Psoas muscle (tissue), 8 donors: ENCODE measurements around the gene TCFL5. TPM values are rescaled to one million over a fixed set of nuclear protein-coding genes. Genes with fewer than 3 reads are reported as not detected.

Experiments
- ATAC-seq, 4 donors: fragments of 200-7000 bp; cut with Tn5 transposase; one replicate each; pipeline ENCODE4 v1.9.1; 2020; ENCODE audit warnings: moderate library complexity in 3 of 4, mild to moderate bottlenecking in 2 of 4
- DNase-seq, 2 donors: peaks; one replicate each; pipeline ENCODE4 v3.0.0-alpha.2; 2020
- H3K27ac ChIP-seq: fragments of 200-600 bp; one replicate; pipeline ENCODE4 v1.8.0; 2022
- H3K27me3 ChIP-seq, 3 donors: fragments of 200-600 bp in 1 of 3; one replicate each; pipeline versions ENCODE4 v1.6.1 to v1.8.0; 2013 to 2022; ENCODE audit warnings: low read length in 2 of 3, mild to moderate bottlenecking in 2 of 3, moderate library complexity in 1 of 3; ENCODE audit not compliant: insufficient read depth in 3 of 3
- H3K36me3 ChIP-seq, 2 donors: fragments of 200-600 bp in 1 of 2; one replicate each; pipeline versions ENCODE4 v1.6.1 to v1.8.0; 2013 to 2022; ENCODE audit warnings: low read depth in 1 of 2, mild to moderate bottlenecking in 1 of 2, moderate library complexity in 1 of 2; ENCODE audit not compliant: insufficient read depth in 1 of 2
- H3K4me1 ChIP-seq: fragments of 200-600 bp; one replicate; pipeline ENCODE4 v1.8.0; 2022
- H3K4me3 ChIP-seq: fragments of 200-600 bp; one replicate; pipeline ENCODE4 v1.8.0; 2022; ENCODE audit warnings: mild to moderate bottlenecking
- H3K9me3 ChIP-seq: fragments of 200-600 bp; one replicate; pipeline ENCODE4 v1.8.0; 2022
- WGBS, 3 donors: extraction: QIAGEN DNeasy Blood & Tissue Kit; methylation state at CpG; one replicate each; pipeline versions ENCODE4 v1.1.6 to v1.1.7; 2013; 5-methylcytosine and 5-hydroxymethylcytosine counted together
- intact Hi-C, 2 donors: fragments of 100-400 bp; cut with DNase I; formaldehyde crosslinking; loops; one replicate each; pipeline versions ENCODE4 v1.11.0 to v1.14.2; 2022
- polyA plus RNA-seq, 3 donors: library from polyadenylated mRNA; stranded (reverse); fragments of 200-250 nt; gene quantifications; one replicate each; pipeline ENCODE4 v1.2.3, GENCODE V29; 2013
- total RNA-seq, 4 donors: library from RNA; stranded (reverse); fragmentation: NEBNext Ultra II Directional in 2 of 4; extraction: Animal tissue kit (Norgen Biotek cat#: 25700) in 2 of 4; gene quantifications; one replicate each; pipeline versions ENCODE4 v1.2.1 to v1.2.4, GENCODE V29; 2021 to 2023
- TF ChIP-seq, protein P1 (sequence below): fragments of 200-600 bp; IDR thresholded peaks from one replicate; pipeline ENCODE4 v1.8.0; 2022; ENCODE audit warnings: antibody characterized with exemption
- donor health status: healthy with polysubstance abuse.
- donor health status: DM: no; HTN: no; CAD: no; lungs with moderate emphysema.
- donor health status: Bipolar disorder and iron deficiency.
- donor health status: healthy.
- donor health status: DM: yes; HTN: yes; CAD: no.
- donor health status: DM: no; HTN: no; CAD: no.
- donor health status: DM: no; HTN: no; CAD: no.
- donor health status: DM: yes; HTN: yes; CAD: no.

TCFL5 gene
- total and polyA plus RNA-seq, 7 donors, result 2.3 to 5.2 (median 3.9) TPM

DNA sequence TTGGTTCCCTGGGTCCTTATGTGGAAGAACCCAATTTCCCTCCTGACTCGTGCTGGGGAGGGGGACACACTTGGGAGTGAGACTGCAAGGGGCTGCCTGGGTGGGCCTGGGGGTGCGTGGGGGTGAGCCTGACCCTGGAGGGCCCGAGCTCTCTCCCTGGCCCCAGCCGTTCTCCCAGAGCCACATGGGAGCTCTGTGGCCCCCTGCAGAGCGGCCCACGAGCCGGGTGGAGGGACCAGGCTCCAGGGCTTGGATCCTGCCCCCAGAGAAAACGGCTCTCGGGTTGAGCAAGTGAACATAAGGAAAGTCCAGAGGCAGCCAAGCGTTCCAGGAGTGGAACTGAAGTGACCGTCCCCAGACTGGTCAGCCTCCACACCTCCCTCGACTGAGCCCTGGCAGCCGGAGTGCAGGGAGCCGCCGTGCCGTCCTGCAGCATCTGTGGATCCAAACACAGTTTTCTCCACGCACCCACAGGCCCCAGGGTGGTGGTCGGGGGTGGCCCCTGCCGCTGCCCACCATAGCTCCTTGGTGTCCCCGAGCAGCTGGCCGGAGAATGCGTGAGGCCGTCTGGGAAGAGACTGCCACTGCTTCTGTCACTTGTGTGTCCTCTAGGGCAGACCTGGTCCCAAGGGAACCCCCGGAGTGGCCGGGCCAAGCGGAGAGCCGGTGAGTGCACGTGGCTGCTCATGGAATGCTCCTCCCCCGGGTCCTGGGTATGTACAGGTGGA lies 34.1 kb downstream of the TCFL5 start:
- 60 to 69% (median 66%) methylated on average over 27 to 29 of the region's 29 CpGs for WGBS, 3 donors
- Histone ChIP-seq H3K27me3 (peaks cover 0 to 18% (median 6%) of the 10 kb centered on the region in 3 donors), H3K4me1 (no peaks in the 10 kb centered on the region), H3K27ac (no peak overlapping the region), H3K36me3 (no peaks in the 10 kb centered on the region), H3K9me3 (no peaks in the 10 kb centered on the region), H3K4me3 (no peak overlapping the region)
- intact Hi-C loops, result no loop called here
- TF ChIP-seq, protein P1, sequence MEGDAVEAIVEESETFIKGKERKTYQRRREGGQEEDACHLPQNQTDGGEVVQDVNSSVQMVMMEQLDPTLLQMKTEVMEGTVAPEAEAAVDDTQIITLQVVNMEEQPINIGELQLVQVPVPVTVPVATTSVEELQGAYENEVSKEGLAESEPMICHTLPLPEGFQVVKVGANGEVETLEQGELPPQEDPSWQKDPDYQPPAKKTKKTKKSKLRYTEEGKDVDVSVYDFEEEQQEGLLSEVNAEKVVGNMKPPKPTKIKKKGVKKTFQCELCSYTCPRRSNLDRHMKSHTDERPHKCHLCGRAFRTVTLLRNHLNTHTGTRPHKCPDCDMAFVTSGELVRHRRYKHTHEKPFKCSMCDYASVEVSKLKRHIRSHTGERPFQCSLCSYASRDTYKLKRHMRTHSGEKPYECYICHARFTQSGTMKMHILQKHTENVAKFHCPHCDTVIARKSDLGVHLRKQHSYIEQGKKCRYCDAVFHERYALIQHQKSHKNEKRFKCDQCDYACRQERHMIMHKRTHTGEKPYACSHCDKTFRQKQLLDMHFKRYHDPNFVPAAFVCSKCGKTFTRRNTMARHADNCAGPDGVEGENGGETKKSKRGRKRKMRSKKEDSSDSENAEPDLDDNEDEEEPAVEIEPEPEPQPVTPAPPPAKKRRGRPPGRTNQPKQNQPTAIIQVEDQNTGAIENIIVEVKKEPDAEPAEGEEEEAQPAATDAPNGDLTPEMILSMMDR, result no peak
- ATAC-seq (no peak), DNase-seq (no peak)

DNA sequence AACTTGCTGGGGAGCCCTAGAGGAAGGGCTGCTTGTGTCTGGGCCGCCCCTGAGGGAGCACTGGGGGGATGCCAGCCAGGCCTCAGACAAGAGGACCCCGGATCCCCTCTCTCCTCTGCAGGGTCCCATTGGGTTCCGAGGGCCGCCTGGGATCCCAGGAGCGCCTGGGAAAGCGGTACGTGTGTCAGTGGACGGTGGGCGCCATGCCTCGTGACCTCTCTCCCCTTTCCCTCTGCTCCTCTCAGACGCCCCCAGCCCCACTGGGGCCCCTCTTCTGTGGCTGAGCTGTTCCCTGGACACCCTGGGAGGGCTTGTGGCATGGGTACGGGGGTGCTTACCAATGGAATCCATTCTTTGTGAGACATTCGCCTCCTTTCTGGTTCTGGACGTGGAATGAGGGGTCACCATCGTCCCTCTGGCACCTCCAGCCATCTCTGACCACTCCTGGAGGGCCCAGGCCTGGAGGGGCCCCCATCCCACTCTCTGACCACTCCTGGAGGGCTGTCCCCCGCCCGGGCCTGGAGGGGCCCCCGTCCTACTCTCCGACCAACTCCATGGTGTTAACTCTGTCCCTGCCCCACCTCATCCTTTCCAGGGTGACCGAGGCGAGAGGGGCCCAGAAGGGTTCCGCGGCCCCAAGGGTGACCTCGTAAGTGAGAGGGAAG lies 34.8 kb downstream of the TCFL5 start:
- DNase-seq, result no peak
- TF ChIP-seq, protein P1, result no peak
- H3K4me1 ChIP-seq, result no peaks in the 10 kb centered on the region
- H3K27ac ChIP-seq, result no peak overlapping the region
- intact Hi-C loops, result no loop called here
- peaks cover 0 to 12% (median 6%) of the 10 kb centered on the region in 3 donors for H3K27me3 ChIP-seq
- no peaks in the 10 kb centered on the region for H3K9me3 ChIP-seq
- no peak for ATAC-seq
- no peaks in the 10 kb centered on the region for H3K36me3 ChIP-seq
- H3K4me3 ChIP-seq, result no peak overlapping the region
- WGBS, 3 donors, result 91 to 92% (median 91%) methylated on average over 24 of the region's 24 CpGs

DNA sequence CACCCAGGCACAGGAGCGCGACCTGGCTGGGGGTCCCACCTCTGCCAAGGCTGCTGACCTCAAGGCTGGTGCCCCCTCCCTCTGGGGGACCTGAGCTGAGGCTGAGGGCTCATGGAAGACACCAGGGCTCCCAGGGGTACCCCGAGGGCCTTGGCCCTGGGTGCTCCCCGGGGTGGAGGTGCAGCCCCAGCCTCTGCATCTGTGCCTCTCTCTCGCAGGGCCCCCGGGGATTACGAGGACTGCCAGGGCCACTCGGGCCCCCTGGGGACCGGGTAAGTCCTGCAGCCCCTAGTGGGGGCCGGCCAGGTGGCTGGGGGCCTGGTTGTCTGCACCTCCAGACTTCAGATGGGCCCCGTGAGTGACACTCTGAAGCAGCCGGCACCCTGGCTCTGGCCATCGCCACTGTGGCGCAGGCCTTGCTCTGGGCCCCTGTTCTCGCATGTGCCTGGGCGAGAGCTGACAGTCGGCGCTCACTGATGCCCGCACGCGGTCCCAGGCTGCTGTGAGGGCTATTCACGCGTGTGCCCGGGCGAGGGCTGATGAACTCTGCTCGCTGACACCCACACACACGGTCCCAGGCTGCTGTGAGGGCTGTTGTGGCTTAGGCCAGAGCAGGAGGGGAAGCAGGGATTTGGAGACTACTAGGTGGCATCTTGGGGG lies 35.5 kb downstream of the TCFL5 start:
- Histone ChIP-seq H3K4me1 (no peaks in the 10 kb centered on the region), H3K36me3 (no peaks in the 10 kb centered on the region), H3K4me3 (no peak overlapping the region), H3K9me3 (no peaks in the 10 kb centered on the region), H3K27ac (no peak overlapping the region), H3K27me3 (peaks cover 0 to 12% (median 6%) of the 10 kb centered on the region in 3 donors)
- no peak for ATAC-seq
- TF ChIP-seq, protein P1, result no peak
- DNase-seq, result no peak
- 75 to 78% (median 76%) methylated on average over 22 to 27 of the region's 27 CpGs for WGBS, 3 donors
- intact Hi-C loops, result no loop called here

DNA sequence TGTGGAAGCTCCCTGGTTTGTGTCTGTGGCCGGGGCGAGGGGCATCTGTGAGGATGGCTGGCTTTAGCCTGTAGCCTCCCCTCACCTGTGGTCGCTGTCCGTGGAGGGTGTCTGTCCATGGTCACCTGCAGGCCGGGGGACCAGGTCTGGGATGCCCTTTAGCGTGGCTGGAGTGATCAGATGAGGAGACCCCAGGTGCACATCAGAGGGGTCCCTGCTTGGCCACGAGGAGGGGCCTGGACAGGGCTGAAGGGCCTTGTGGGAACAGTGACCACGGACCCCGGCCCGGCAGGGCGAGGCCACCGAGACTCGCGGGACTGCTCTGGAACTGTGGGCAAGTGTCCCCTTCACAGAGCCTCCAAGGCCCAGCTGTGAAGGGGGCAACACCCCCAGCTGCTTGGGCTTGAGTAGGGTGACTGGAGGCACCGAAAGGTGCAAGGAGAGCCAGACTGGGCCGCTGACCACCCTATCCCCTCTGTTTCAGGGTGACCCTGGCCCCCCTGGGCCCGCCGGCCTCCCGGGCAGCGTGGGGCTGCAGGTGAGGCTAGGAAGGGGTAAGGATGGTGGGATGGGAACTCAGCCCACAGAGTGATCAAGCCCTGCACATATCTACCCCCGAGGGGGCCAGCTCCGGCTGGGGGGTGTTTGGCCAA lies 36.2 kb downstream of the TCFL5 start:
- ATAC-seq (no peak), DNase-seq (no peak)
- Histone ChIP-seq H3K36me3 (no peaks in the 10 kb centered on the region), H3K4me3 (no peak overlapping the region), H3K27me3 (peaks cover 0 to 12% (median 6%) of the 10 kb centered on the region in 3 donors), H3K4me1 (no peaks in the 10 kb centered on the region), H3K9me3 (no peaks in the 10 kb centered on the region), H3K27ac (no peak overlapping the region)
- intact Hi-C loops, result no loop called here
- TF ChIP-seq, protein P1, result no peak
- 68 to 72% (median 72%) methylated on average over 21 to 22 of the region's 22 CpGs for WGBS, 3 donors
